K562 (cell line): ENCODE results near the gene IRF2BP2. TPM values are rescaled to one million over a fixed set of nuclear protein-coding genes. Genes with fewer than 3 reads are reported as not detected.

ENCODE experiments used
- EHMT2 ChIP-seq: fragments of 450-650 bp; IDR thresholded peaks from 2 replicates; pipeline ENCODE4 v1.6.1; 2018; ENCODE audit warnings: antibody characterized with exemption
- HLTF ChIP-seq: fragments of 450-650 bp; IDR thresholded peaks from 2 replicates; pipeline ENCODE4 v1.6.1; 2016
- LEF1 ChIP-seq: fragments of 450-650 bp; IDR thresholded peaks from 2 replicates; pipeline ENCODE4 v1.6.1; 2016; ENCODE audit warnings: mild to moderate bottlenecking
- MYNN ChIP-seq, 2 experiments: sonication (generic); formaldehyde crosslinking in 1 of 2; IDR thresholded peaks; 2 replicates each; pipeline versions ENCODE4 v1.5.0 to v1.6.1; 2016 to 2020; ENCODE audit warnings: antibody characterized with exemption in 1 of 2, missing genetic modification reagents in 1 of 2
- OTX1 ChIP-seq: fragments of 450-650 bp; formaldehyde crosslinking; IDR thresholded peaks from 2 replicates; pipeline ENCODE4 v1.4.0; 2022; ENCODE audit warnings: mild to moderate bottlenecking
- POLR2AphosphoS5 ChIP-seq: IDR thresholded peaks from 2 replicates; pipeline ENCODE4 v1.6.1; 2011; ENCODE audit warnings: mild to moderate bottlenecking, low read depth, low read length, moderate library complexity; ENCODE audit not compliant: control insufficient read depth, insufficient read depth
- PYGO2 ChIP-seq: fragments of 450-650 bp; IDR thresholded peaks from 2 replicates; pipeline ENCODE4 v1.6.1; 2016; ENCODE audit warnings: mild to moderate bottlenecking, missing genetic modification characterization, moderate library complexity, missing compliant biosample characterization
- SIN3A ChIP-seq, 2 experiments: fragments of 150-350 bp in 1 of 2; IDR thresholded peaks; 2 replicates each; pipeline ENCODE4 v1.6.1; 2011 to 2016; ENCODE audit warnings: borderline replicate concordance in 2 of 2, low read depth in 2 of 2, low read length in 2 of 2, mild to moderate bottlenecking in 2 of 2, moderate library complexity in 2 of 2; ENCODE audit not compliant: control insufficient read depth in 1 of 2
- SNIP1 ChIP-seq: fragments of 450-650 bp; IDR thresholded peaks from 2 replicates; pipeline ENCODE4 v1.7.1; 2017; ENCODE audit warnings: low read depth, mild to moderate bottlenecking
- SRSF1 ChIP-seq: fragments of 200-400 bp; formaldehyde crosslinking; IDR thresholded peaks from 2 replicates; pipeline ENCODE4 v1.6.1; 2017; ENCODE audit warnings: mild to moderate bottlenecking, low read depth, low read length, moderate library complexity
- TBP ChIP-seq: optimal IDR thresholded peaks from 2 replicates; pipeline ENCODE3; 2011; ENCODE audit warnings: low read depth, low read length, improper control_type of control experiment
- ZBTB1 ChIP-seq: sonication (generic); formaldehyde crosslinking; IDR thresholded peaks from 2 replicates; pipeline ENCODE4 v1.8.1; 2023; ENCODE audit warnings: missing genetic modification reagents, low read depth, mild to moderate bottlenecking, borderline replicate concordance
- ZNF23 ChIP-seq: fragments of 250-450 bp; sonication (Bioruptor Pico); IDR thresholded peaks from 2 replicates; pipeline ENCODE4 v1.4.0; 2020; ENCODE audit warnings: mild to moderate bottlenecking
- ZSCAN32 ChIP-seq: fragments of 450-650 bp; formaldehyde crosslinking; IDR thresholded peaks from 2 replicates; pipeline ENCODE4 v1.4.0; 2020; ENCODE audit warnings: mild to moderate bottlenecking, moderate library complexity
- polyA plus RNA-seq, 8 experiments: library from polyadenylated mRNA; depleted of rRNA in 4 of 8; stranded (reverse) in 5 of 8; unstranded in 3 of 8; fragments of >200 nt; fragmentation: Nextera tagmentation in 2 of 8; fragmentation: Illumina TruSeq in 1 of 8; extraction: Ambion mirVana in 2 of 8; extraction: Trizol in 1 of 8; gene quantifications; 2 replicates each; pipeline versions ENCODE4 v1.2.1 to v1.2.3, GENCODE V29; 2011 to 2014; ENCODE audit warnings: inconsistent platforms in 1 of 8, missing spikeins in 1 of 8
- total RNA-seq, 7 experiments: library from RNA; depleted of rRNA in 6 of 7; stranded (reverse); fragments of >200 nt in 6 of 7; fragmentation: Illumina TruSeq in 2 of 7; extraction: Trizol in 2 of 7; gene quantifications; 2 replicates each; pipeline versions ENCODE4 v1.2.1 to v1.2.3, GENCODE V29; 2011 to 2021; ENCODE audit warnings: low replicate concordance in 1 of 7
- TF ChIP-seq, protein P1 (sequence below): sonication (generic); formaldehyde crosslinking; IDR thresholded peaks from 2 replicates; pipeline ENCODE4 v1.8.0; 2022; ENCODE audit warnings: mild to moderate bottlenecking, missing genetic modification reagents
- TF ChIP-seq, protein P2 (sequence below): sonication (generic); formaldehyde crosslinking; IDR thresholded peaks from 2 replicates; pipeline ENCODE4 v1.9.0; 2022; ENCODE audit warnings: mild to moderate bottlenecking, missing genetic modification reagents
- TF ChIP-seq, protein P3 (sequence below): fragments of 200-800 bp; sonication (Bioruptor generic); IDR thresholded peaks from 2 replicates; pipeline ENCODE4 v1.6.1; 2016; ENCODE audit warnings: missing genetic modification characterization, missing compliant biosample characterization
- TF ChIP-seq, protein P4 (sequence below): fragments of 250-450 bp; sonication (Bioruptor Pico); IDR thresholded peaks from 2 replicates; pipeline ENCODE4 v1.5.0; 2020; ENCODE audit warnings: mild to moderate bottlenecking, borderline replicate concordance

Gene IRF2BP2
- total and polyA plus RNA-seq, 9 of the 15 experiments (the other 6 are each of a cell fraction or from before 2014, with no cell fraction given): 7.7 to 68.6 (median 22.1) TPM

DNA sequence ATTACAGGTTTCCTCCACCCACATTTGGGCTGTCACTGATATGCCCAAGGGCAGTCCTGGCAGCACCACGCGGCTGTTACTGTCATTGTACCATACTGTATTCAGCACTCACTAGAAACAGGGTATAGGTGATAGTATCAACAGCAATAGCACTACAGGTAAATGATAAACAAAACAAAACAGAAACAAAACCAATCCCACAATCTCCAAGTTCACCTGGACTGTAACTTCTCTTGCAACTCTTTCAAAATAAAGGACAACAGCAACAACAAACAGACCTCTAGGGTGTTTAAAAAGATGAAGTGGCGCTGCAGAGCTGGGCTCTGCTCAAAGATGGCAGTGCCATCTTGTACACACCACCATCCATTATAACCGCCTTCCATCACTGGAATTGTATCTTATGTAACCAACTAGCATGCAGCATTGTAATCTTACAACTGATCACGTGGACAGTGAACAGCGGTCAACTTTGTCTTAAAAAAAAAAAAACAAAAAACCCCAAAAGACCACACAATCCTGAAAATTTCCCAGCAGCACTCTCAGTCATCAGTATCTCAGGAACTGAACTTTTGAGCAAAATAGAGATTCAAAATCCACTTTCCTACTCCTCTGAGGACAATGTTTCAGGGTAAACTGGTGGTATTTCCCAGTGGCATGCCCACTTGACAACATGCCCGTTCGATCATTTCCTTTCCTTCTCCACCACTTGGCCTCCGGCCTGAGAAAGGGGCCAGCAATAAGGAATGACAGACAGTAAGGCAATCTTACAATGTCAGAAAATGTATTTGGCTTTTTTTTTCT lies 3.8 kb downstream of the IRF2BP2 start (continued):
- TF ChIP-seq, protein P1, sequence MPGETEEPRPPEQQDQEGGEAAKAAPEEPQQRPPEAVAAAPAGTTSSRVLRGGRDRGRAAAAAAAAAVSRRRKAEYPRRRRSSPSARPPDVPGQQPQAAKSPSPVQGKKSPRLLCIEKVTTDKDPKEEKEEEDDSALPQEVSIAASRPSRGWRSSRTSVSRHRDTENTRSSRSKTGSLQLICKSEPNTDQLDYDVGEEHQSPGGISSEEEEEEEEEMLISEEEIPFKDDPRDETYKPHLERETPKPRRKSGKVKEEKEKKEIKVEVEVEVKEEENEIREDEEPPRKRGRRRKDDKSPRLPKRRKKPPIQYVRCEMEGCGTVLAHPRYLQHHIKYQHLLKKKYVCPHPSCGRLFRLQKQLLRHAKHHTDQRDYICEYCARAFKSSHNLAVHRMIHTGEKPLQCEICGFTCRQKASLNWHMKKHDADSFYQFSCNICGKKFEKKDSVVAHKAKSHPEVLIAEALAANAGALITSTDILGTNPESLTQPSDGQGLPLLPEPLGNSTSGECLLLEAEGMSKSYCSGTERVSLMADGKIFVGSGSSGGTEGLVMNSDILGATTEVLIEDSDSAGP (CRISPR knock-in tag): peak; percentile 32; the same call in 1 of the 2 replicates
- TF ChIP-seq, protein P2, sequence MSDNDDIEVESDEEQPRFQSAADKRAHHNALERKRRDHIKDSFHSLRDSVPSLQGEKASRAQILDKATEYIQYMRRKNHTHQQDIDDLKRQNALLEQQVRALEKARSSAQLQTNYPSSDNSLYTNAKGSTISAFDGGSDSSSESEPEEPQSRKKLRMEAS (CRISPR knock-in tag): peak; percentile 44; the same call in 1 of the 2 replicates
- TF ChIP-seq HLTF (peak; percentile 70; the same call in 1 of the 2 replicates), MYNN (IDR thresholded peaks at IDR 0.05) (peak; percentile 82), MYNN (CRISPR knock-in tag; IDR thresholded peaks at IDR 0.05) (no peak), PYGO2 (0 out of 2 replicates have a peak, but pooled peaks have one; percentile 16), EHMT2 (0 out of 2 replicates have a peak, but pooled peaks have one; percentile 45), ZBTB1 (CRISPR knock-in tag) (no peak), SRSF1 (no peak), LEF1 (peak; percentile 44; the same call in 1 of the 2 replicates), ZSCAN32 (CRISPR knock-in tag) (peak; percentile 51; the same call in 1 of the 2 replicates), OTX1 (peak; percentile 92), ZNF23 (CRISPR knock-in tag) (0 out of 2 replicates have a peak, but pooled peaks have one; percentile 33), POLR2AphosphoS5 (no peak), SIN3A (IDR thresholded peaks at IDR 0.05; ENCODE audit: borderline replicate concordance in 2 of 2, control insufficient read depth in 1 of 2, low read depth in 2 of 2, low read length in 2 of 2) (peak; percentile 21 to 50; a peak in 1 of 4 replicates), TBP (no peak), SNIP1 (no peak)
- TF ChIP-seq, protein P3, sequence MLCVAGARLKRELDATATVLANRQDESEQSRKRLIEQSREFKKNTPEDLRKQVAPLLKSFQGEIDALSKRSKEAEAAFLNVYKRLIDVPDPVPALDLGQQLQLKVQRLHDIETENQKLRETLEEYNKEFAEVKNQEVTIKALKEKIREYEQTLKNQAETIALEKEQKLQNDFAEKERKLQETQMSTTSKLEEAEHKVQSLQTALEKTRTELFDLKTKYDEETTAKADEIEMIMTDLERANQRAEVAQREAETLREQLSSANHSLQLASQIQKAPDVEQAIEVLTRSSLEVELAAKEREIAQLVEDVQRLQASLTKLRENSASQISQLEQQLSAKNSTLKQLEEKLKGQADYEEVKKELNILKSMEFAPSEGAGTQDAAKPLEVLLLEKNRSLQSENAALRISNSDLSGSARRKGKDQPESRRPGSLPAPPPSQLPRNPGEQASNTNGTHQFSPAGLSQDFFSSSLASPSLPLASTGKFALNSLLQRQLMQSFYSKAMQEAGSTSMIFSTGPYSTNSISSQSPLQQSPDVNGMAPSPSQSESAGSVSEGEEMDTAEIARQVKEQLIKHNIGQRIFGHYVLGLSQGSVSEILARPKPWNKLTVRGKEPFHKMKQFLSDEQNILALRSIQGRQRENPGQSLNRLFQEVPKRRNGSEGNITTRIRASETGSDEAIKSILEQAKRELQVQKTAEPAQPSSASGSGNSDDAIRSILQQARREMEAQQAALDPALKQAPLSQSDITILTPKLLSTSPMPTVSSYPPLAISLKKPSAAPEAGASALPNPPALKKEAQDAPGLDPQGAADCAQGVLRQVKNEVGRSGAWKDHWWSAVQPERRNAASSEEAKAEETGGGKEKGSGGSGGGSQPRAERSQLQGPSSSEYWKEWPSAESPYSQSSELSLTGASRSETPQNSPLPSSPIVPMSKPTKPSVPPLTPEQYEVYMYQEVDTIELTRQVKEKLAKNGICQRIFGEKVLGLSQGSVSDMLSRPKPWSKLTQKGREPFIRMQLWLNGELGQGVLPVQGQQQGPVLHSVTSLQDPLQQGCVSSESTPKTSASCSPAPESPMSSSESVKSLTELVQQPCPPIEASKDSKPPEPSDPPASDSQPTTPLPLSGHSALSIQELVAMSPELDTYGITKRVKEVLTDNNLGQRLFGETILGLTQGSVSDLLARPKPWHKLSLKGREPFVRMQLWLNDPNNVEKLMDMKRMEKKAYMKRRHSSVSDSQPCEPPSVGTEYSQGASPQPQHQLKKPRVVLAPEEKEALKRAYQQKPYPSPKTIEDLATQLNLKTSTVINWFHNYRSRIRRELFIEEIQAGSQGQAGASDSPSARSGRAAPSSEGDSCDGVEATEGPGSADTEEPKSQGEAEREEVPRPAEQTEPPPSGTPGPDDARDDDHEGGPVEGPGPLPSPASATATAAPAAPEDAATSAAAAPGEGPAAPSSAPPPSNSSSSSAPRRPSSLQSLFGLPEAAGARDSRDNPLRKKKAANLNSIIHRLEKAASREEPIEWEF (CRISPR knock-in tag): peak; percentile 65; the same call in 1 of the 2 replicates
- TF ChIP-seq, protein P4, sequence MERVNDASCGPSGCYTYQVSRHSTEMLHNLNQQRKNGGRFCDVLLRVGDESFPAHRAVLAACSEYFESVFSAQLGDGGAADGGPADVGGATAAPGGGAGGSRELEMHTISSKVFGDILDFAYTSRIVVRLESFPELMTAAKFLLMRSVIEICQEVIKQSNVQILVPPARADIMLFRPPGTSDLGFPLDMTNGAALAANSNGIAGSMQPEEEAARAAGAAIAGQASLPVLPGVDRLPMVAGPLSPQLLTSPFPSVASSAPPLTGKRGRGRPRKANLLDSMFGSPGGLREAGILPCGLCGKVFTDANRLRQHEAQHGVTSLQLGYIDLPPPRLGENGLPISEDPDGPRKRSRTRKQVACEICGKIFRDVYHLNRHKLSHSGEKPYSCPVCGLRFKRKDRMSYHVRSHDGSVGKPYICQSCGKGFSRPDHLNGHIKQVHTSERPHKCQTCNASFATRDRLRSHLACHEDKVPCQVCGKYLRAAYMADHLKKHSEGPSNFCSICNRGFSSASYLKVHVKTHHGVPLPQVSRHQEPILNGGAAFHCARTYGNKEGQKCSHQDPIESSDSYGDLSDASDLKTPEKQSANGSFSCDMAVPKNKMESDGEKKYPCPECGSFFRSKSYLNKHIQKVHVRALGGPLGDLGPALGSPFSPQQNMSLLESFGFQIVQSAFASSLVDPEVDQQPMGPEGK (CRISPR knock-in tag): no peak
